Measurements from ENCODE around the gene EIF1. TPM values are rescaled to one million over a fixed set of nuclear protein-coding genes. Genes with fewer than 3 reads are reported as not detected.
A peak's percentile ranks its signal among the peaks of the same experiment; 100 is the strongest.

Gene EIF1
- total RNA-seq, 1 experiment from 2014 or later, result 1,082 TPM

DNA sequence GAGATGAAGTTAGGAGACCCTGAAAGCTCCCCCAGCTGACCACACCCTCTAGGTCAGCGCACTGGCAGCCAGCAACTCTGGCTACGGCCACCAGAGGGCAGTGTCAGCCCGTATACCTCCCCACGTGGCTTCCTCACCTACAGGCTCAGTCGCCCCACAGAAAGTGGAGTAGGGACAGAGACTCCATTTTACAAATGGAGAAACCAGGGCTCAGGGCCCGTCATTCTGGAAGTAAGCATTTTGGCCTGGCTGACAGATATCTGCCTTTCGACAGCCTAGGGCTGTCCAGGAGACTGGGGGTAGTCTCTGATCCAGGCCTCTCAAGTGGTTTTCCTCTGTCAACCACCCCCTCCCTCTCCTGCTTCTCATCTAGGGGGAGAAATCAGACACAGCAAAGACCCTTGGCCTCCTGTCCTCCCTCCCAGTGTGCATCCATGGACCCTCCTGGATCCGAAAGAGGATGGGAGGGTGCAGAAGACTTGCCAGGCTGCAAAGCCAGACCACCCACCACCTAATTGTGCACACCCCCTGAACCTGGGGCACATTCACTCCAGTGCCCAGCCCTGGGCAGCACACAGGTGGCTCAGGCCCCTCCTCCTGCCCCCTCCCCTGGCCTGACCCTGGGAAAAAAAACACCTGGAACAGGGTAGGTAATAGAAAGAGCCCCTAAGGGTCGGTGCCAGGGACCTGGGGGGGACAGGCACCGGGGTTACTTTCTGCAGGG is 49.6 kb downstream of the EIF1 start (continued):
- TF ChIP-seq POLR2A (IDR thresholded peaks at IDR 0.05; ENCODE audit: borderline replicate concordance, extremely low read depth, insufficient read depth, insufficient read length) (no peak), EZH2 (IDR thresholded peaks at IDR 0.05) (no peak), CEBPB (IDR thresholded peaks at IDR 0.05; ENCODE audit: low read depth) (no peak), MAX (IDR thresholded peaks at IDR 0.05) (peak; percentile 94)

- intact Hi-C loops (cut with micrococcal nuclease), result loop anchor here (1.0 to 2.0 kb wide), 4 partner anchors 63 to 147 kb away; partner anchors contain the start of genes KLHL11 and P3H4
- no peak for ATAC-seq
- Histone ChIP-seq H3K9me3 (ENCODE audit: control insufficient read depth in 1 of 2, insufficient read depth in 1 of 2, low read depth in 1 of 2, low read length in 2 of 2) (no peaks in the 10 kb centered on the region), H3K9ac (ENCODE audit: low read length) (peak overlapping the region; percentile 55), H3K27ac (ENCODE audit: low read depth, low read length) (peak overlapping the region; percentile 39; the same call in 1 of the 2 replicates), H3K9me2 (ENCODE audit: insufficient read depth) (no peaks in the 10 kb centered on the region), H3K4me2 (ENCODE audit: low read length) (peak overlapping the region; percentile 34; the same call in 1 of the 2 replicates), H4K20me1 (ENCODE audit: insufficient read depth) (no peaks in the 10 kb centered on the region), H3K36me3 (ENCODE audit: control insufficient read depth in 1 of 2, insufficient read depth in 2 of 2, low read length in 2 of 2) (no peaks in the 10 kb centered on the region), H3K27me3 (ENCODE audit: insufficient read depth, low read length) (no peaks in the 10 kb centered on the region), H3K4me3 (replicated peaks in 1 of 2; ENCODE audit: low read depth in 1 of 2, low read length in 2 of 2) (no peak overlapping the region), H3K79me2 (ENCODE audit: insufficient read depth, low read length) (no peaks in the 10 kb centered on the region), H3K4me1 (ENCODE audit: control insufficient read depth in 1 of 2, insufficient read depth in 2 of 2, low read length in 2 of 2) (peaks cover 21 to 45% of the 10 kb centered on the region in 2 experiments), H2AFZ (ENCODE audit: low read depth, low read length, poor library complexity, severe bottlenecking) (no peak overlapping the region)
- no peak for DNase-seq (ENCODE audit: low read depth, low spot score)
- CTCF ChIA-PET, result no interaction called here
- RAD21 ChIA-PET (ENCODE audit: low non-redundant PET in 1 of 2, low total read pairs in 2 of 2, uncharacterized antibody in 2 of 2, unreplicated experiment in 2 of 2), result no interaction called here
- BruUV-seq (replicated peaks), result no TSS peak
- POLR2A ChIA-PET, result no interaction called here
- TF ChIP-seq ELF1 (IDR thresholded peaks at IDR 0.05; ENCODE audit: borderline replicate concordance, low read depth), result no peak
- TF ChIP-seq, protein P1, sequence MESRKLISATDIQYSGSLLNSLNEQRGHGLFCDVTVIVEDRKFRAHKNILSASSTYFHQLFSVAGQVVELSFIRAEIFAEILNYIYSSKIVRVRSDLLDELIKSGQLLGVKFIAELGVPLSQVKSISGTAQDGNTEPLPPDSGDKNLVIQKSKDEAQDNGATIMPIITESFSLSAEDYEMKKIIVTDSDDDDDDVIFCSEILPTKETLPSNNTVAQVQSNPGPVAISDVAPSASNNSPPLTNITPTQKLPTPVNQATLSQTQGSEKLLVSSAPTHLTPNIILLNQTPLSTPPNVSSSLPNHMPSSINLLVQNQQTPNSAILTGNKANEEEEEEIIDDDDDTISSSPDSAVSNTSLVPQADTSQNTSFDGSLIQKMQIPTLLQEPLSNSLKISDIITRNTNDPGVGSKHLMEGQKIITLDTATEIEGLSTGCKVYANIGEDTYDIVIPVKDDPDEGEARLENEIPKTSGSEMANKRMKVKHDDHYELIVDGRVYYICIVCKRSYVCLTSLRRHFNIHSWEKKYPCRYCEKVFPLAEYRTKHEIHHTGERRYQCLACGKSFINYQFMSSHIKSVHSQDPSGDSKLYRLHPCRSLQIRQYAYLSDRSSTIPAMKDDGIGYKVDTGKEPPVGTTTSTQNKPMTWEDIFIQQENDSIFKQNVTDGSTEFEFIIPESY (IDR thresholded peaks at IDR 0.05; ENCODE audit: extremely low read depth, insufficient replicate concordance, low read length), result no peak
- TF ChIP-seq EGR1 (IDR thresholded peaks at IDR 0.05; ENCODE audit: low read depth), result no peak
- TF ChIP-seq, protein P2, sequence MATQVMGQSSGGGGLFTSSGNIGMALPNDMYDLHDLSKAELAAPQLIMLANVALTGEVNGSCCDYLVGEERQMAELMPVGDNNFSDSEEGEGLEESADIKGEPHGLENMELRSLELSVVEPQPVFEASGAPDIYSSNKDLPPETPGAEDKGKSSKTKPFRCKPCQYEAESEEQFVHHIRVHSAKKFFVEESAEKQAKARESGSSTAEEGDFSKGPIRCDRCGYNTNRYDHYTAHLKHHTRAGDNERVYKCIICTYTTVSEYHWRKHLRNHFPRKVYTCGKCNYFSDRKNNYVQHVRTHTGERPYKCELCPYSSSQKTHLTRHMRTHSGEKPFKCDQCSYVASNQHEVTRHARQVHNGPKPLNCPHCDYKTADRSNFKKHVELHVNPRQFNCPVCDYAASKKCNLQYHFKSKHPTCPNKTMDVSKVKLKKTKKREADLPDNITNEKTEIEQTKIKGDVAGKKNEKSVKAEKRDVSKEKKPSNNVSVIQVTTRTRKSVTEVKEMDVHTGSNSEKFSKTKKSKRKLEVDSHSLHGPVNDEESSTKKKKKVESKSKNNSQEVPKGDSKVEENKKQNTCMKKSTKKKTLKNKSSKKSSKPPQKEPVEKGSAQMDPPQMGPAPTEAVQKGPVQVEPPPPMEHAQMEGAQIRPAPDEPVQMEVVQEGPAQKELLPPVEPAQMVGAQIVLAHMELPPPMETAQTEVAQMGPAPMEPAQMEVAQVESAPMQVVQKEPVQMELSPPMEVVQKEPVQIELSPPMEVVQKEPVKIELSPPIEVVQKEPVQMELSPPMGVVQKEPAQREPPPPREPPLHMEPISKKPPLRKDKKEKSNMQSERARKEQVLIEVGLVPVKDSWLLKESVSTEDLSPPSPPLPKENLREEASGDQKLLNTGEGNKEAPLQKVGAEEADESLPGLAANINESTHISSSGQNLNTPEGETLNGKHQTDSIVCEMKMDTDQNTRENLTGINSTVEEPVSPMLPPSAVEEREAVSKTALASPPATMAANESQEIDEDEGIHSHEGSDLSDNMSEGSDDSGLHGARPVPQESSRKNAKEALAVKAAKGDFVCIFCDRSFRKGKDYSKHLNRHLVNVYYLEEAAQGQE (IDR thresholded peaks at IDR 0.05; ENCODE audit: low read depth), result no peak
- TF ChIP-seq SP1 (IDR thresholded peaks at IDR 0.05; ENCODE audit: low read depth), result no peak
- no peak for TF ChIP-seq POLR2AphosphoS5 (IDR thresholded peaks at IDR 0.05; ENCODE audit: low read depth, low read length)
- TF ChIP-seq CBX3 (IDR thresholded peaks at IDR 0.05; ENCODE audit: low read depth), result no peak
- TF ChIP-seq FOSL1 (IDR thresholded peaks at IDR 0.05; ENCODE audit: low read depth), result no peak
- TF ChIP-seq ZFX (IDR thresholded peaks at IDR 0.05), result no peak
- no peak for TF ChIP-seq SRF (IDR thresholded peaks at IDR 0.05; ENCODE audit: low read depth)
These were observed 50.1 kb downstream of the EIF1 start for GRCh38 chr17:41738801-41739112.

All from HCT116 (cell line).